Measurements from ENCODE around the gene GDI2. TPM values are rescaled to one million over a fixed set of nuclear protein-coding genes. Genes with fewer than 3 reads are reported as not detected.

Gene GDI2
- total and polyA plus RNA-seq, 2 of the 13 experiments (the other 11 are each of a cell fraction or from before 2014, with no cell fraction given), result 153 to 477 TPM

- TF ChIP-seq ZBTB40 (IDR thresholded peaks at IDR 0.05) (no peak), ZBTB40 (CRISPR knock-in tag; IDR thresholded peaks at IDR 0.05) (no peak), TBX2 (CRISPR knock-in tag; IDR thresholded peaks at IDR 0.05; ENCODE audit: borderline replicate concordance) (no peak), AKAP8 (CRISPR knock-in tag; IDR thresholded peaks at IDR 0.05) (no peak), ZNF432 (CRISPR knock-in tag; IDR thresholded peaks at IDR 0.05; ENCODE audit: borderline replicate concordance) (no peak), ZNF549 (CRISPR knock-in tag; IDR thresholded peaks at IDR 0.05) (no peak), TP53 (CRISPR knock-in tag; conservative IDR thresholded peaks at IDR 0.05) (no peak), CREB3 (CRISPR knock-in tag; IDR thresholded peaks at IDR 0.05) (no peak), SP4 (CRISPR knock-in tag; IDR thresholded peaks at IDR 0.05) (no peak), ZNF296 (CRISPR knock-in tag; conservative IDR thresholded peaks at IDR 0.05) (no peak), PBX3 (CRISPR knock-in tag; IDR thresholded peaks at IDR 0.05; ENCODE audit: borderline replicate concordance) (no peak), ZNF234 (CRISPR knock-in tag; conservative IDR thresholded peaks at IDR 0.05) (no peak), ARNTL (CRISPR knock-in tag; IDR thresholded peaks at IDR 0.05) (no peak), ZNF768 (CRISPR knock-in tag; IDR thresholded peaks at IDR 0.05) (no peak), ZSCAN25 (CRISPR knock-in tag; IDR thresholded peaks at IDR 0.05) (no peak), RXRB (CRISPR knock-in tag; IDR thresholded peaks at IDR 0.05; ENCODE audit: borderline replicate concordance) (peak; percentile 23; the same call in 1 of the 2 replicates), SOX13 (IDR thresholded peaks at IDR 0.05) (no peak), SOX13 (CRISPR knock-in tag; conservative IDR thresholded peaks at IDR 0.05 in 1 of 2, IDR thresholded peaks at IDR 0.05 in 1 of 2) (no peak; a peak in 1 of 4 replicates), YEATS2 (CRISPR knock-in tag; IDR thresholded peaks at IDR 0.05; ENCODE audit: borderline replicate concordance) (no peak), KLF9 (CRISPR knock-in tag; IDR thresholded peaks at IDR 0.05; ENCODE audit: low read depth) (no peak), ELF1 (CRISPR knock-in tag; IDR thresholded peaks at IDR 0.05) (no peak), WIZ (CRISPR knock-in tag; IDR thresholded peaks at IDR 0.05) (no peak), NBN (conservative IDR thresholded peaks at IDR 0.05) (no peak)
Observed at GRCh38 chr10:5806745-5807144, 6.5 kb downstream of the GDI2 start (continued).
